Dendritic cell treated with granulocyte-macrophage colony-stimulating factor and Interleukin-4, amounts not matched to agents 40 ng/mL and 50 ng/mL, for 4 days (primary cell): ENCODE data around the gene TRAF3IP1.

ENCODE experiments used
- H3K27ac Mint-ChIP-seq: one replicate; pipeline ENCODE4 v1.8.0; 2022; ENCODE audit warnings: mild to moderate bottlenecking, mixed read lengths
- H3K27me3 Mint-ChIP-seq: one replicate; pipeline ENCODE4 v1.8.0; 2022; ENCODE audit warnings: mild to moderate bottlenecking, mixed read lengths
- H3K36me3 Mint-ChIP-seq: one replicate; pipeline ENCODE4 v1.8.0; 2022; ENCODE audit warnings: low read depth, mixed read lengths
- H3K4me1 Mint-ChIP-seq: one replicate; pipeline ENCODE4 v1.8.0; 2022; ENCODE audit warnings: low read depth, mixed read lengths
- H3K4me3 Mint-ChIP-seq: one replicate; pipeline ENCODE4 v1.8.0; 2022; ENCODE audit warnings: mild to moderate bottlenecking, moderate library complexity, mixed read lengths
- H3K9me3 Mint-ChIP-seq: one replicate; pipeline ENCODE4 v1.8.0; 2022; ENCODE audit warnings: mixed read lengths
- intact Hi-C: fragments of 100-400 bp; cut with micrococcal nuclease; formaldehyde crosslinking; loops from one replicate; pipeline ENCODE4 v1.15.0; 2022

TRAF3IP1 gene

DNA sequence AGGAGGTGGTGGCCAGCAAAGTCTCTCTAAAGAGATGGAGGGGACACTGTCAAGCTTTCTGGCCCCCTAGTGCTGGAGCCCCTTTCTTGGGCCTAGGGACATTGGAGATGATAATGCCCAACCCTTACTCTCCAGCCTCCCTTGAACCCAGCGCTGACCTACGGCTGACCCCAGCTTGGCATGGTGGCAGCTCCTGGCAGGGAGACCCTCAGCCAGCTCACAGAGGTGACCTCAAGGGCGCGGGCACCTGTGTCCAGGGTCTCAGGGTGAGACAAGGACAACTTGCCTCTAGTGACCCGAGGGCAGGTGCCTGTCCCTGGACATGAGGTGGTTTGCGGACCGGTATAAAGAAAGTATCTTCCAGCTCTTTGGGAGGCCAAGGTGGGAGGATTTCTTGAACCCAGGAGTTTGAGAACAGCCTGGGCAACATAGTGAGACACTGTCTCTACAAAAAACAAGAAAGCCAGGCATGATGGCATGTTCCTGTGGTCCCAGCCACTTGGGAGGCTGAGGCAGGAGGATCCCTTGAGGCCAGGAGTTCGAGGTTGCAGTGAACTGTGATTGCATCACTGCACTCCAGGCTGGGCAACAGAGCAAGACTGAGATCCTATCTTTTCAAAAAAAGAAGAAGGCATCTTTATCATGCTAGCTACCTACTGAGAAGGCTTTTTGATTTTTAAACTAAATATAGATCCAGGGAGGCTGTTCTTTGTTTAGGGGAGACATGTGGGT lies 28.6 kb upstream of the TRAF3IP1 start:
- Mint-ChIP-seq H3K36me3 (peaks cover 7% of the 10 kb centered on the region), H3K9me3 (no peaks in the 10 kb centered on the region), H3K27ac (no peak overlapping the region), H3K27me3 (peaks cover 11% of the 10 kb centered on the region), H3K4me3 (no peak overlapping the region), H3K4me1 (peaks cover 29% of the 10 kb centered on the region)
- intact Hi-C loops: no loop called here

DNA sequence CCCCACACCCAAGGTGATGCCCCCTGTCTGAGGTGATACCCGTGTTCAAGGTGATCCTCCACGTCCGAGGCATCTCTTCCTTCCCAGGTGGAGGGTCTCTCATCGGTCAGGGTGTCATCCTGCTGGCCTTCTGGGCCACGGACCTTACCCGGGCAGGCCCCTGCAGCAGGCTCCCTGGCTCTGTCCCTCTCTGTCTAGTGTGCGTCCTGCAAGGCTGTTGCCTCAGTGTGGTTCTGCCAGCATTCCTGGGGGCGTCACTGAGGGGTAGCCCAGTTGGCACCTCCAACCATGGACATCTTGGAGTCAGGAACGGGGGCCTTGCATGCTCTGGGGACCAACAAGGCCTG lies 26.3 kb upstream of the TRAF3IP1 start:
- Mint-ChIP-seq H3K4me3 (no peak overlapping the region), H3K36me3 (peaks cover 4% of the 10 kb centered on the region)

DNA sequence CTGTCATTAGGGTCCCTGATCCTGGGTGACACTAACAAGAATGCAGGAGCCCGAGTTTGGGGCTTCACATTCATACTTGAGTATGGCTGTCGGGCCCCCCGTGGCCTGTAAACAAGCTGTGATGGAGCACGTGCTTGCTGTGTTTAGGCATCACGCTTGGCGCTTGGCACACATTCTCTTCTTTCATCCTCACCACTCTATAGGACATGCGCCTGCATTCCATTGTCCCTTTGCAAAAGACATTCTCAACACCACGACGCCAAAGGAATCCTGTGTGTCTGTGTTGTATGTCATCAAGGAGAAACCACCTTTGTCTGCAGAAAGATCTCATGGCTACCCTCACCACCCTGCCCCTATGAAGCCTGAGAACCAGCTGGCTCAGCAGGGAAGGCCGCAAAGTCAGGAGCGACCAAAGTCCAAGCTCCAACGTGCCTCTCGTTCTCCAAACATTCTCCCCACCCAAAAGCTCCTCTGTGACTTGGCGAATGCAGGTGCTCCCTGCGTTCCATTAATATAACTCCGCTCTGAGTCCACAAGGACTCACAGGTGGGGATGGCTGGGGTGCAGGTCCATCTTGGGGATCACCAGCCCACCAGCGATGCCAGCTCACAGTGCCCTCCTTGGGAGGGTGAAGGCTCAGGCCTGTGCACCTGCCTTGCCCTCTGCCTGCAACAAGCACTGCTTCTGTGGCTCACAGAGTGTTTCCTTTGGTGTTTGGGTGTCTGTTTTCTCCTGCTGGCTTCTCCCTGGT lies 25.8 kb upstream of the TRAF3IP1 start:
- H3K4me3 Mint-ChIP-seq: no peak overlapping the region
- H3K36me3 Mint-ChIP-seq: no peaks in the 10 kb centered on the region
- peaks cover 12% of the 10 kb centered on the region for H3K27me3 Mint-ChIP-seq
- no peaks in the 10 kb centered on the region for H3K9me3 Mint-ChIP-seq
- intact Hi-C loops: no loop called here
- H3K27ac Mint-ChIP-seq: no peak overlapping the region
- peaks cover 10% of the 10 kb centered on the region for H3K4me1 Mint-ChIP-seq

More for the DNA sequence above, 26.3 kb upstream of the TRAF3IP1 start:
- intact Hi-C loops: no loop called here
- Mint-ChIP-seq H3K4me1 (peaks cover 16% of the 10 kb centered on the region), H3K9me3 (no peaks in the 10 kb centered on the region), H3K27me3 (peaks cover 17% of the 10 kb centered on the region), H3K27ac (no peak overlapping the region)

DNA sequence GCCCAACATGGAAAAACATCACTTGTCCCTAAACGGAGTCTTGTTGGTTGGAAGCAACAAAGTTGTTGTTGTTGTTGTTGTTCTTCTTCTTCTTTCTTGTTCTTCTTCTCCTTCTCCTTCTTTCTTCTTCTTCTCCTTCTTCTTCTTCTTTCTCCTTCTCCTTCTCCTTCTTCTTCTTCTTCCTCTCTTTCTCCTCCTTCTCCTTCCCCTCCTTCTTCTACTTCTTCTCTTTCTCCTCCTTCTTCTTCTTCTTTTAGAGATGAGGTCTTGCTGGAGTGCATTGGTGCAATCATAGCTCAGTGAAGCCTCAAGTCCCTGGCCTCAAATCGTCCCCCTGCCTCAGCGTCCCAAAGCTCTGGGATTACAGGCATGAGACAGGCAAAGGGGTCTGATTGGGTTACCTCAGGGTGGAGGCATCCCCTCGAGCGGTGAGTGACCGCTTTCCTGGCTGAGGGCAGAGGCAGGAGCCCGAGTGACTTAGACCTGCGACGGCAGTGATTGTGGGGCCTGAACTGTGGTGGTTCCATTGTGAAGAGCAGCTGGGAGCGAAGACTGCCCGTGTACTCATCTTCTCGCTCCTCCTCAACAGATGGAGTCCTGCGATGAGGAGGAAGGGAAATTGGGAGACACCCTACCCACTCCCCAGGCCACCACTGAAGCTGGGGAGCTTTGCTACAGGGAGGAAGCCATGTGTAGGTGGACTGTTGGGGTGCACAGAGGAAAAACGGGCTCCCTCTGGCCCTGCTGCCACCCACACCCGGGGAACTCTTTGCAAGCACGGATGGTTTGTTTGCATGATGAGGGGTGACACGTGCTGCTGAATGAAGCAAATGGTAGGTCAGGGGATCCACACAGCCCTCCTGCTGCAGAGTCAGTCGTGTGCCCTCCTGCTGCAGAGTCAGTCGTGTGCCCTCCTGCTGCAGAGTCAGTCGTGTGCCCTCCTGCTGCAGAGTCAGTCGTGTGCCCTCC lies 24.9 kb upstream of the TRAF3IP1 start:
- Mint-ChIP-seq H3K9me3 (no peaks in the 10 kb centered on the region), H3K36me3 (no peaks in the 10 kb centered on the region), H3K4me3 (no peak overlapping the region), H3K27me3 (peaks cover 10% of the 10 kb centered on the region), H3K27ac (no peak overlapping the region), H3K4me1 (peaks cover 6% of the 10 kb centered on the region)
- intact Hi-C loops: no loop called here

DNA sequence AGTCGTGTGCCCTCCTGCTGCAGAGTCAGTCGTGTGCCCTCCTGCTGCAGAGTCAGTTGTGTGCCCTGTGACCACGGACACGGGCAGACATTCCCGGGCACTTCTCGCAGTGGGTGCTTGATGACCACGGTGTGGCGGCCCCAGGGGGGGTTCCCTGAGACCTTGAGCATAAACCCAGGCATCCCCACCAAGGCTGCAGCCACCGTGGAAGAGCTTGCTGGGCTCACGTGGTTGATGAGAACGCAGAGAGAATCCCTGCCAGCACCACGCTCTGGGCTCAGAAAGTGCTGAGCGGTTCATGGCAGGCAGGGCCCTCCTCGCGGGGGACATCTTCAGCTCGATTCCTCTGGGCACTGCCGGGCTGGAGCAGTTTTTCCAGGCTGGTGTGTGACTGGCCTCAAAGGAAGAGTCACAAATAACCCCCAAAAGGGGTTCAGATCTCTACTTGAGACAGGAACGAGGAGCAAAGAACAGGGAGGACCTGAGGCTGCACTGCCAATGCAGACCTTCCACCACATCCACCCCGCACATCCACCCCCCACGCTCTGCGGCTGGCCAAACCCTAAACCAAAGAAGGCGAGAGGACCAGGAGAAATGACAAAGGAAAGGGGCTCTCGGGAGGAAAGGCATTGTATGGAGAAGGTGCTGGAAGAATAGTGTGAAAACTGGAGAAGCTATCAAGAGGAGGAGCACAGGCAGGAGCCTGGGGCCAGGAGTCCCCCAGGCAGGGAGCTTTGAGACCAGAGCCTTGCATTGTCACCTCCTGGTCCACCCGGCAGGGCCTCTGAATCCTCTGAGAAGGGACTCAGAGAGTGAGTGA lies 23.5 kb upstream of the TRAF3IP1 start:
- intact Hi-C loops: no loop called here
- peaks cover 6% of the 10 kb centered on the region for H3K4me1 Mint-ChIP-seq
- no peaks in the 10 kb centered on the region for H3K9me3 Mint-ChIP-seq
- H3K27me3 Mint-ChIP-seq: peaks cover 8% of the 10 kb centered on the region
- no peaks in the 10 kb centered on the region for H3K36me3 Mint-ChIP-seq
- no peak overlapping the region for H3K4me3 Mint-ChIP-seq
- no peak overlapping the region for H3K27ac Mint-ChIP-seq

DNA sequence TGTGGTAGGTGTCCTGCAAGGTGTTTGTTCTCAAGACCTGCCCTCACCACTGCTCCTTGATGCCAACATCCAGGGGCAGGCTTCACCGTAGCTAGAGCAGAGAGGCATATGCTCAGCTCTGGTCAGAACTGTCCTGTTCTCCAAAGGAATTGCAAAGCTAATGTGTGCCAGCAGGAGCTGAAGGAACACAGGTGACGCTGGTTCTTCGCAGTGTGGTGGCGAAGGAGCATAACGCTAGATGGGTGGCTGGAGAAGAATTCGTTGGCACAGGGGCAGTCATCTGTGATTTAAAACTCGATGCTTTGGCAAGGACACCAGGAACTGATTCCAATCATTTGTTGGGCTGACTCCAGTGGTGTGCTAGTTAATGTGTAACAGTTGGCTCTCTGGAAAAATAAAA lies 20.5 kb upstream of the TRAF3IP1 start:
- Mint-ChIP-seq H3K9me3 (no peaks in the 10 kb centered on the region), H3K4me3 (no peak overlapping the region), H3K27ac (no peak overlapping the region), H3K27me3 (peaks cover 14% of the 10 kb centered on the region), H3K4me1 (peaks cover 6% of the 10 kb centered on the region), H3K36me3 (no peaks in the 10 kb centered on the region)
- intact Hi-C loops: no loop called here

DNA sequence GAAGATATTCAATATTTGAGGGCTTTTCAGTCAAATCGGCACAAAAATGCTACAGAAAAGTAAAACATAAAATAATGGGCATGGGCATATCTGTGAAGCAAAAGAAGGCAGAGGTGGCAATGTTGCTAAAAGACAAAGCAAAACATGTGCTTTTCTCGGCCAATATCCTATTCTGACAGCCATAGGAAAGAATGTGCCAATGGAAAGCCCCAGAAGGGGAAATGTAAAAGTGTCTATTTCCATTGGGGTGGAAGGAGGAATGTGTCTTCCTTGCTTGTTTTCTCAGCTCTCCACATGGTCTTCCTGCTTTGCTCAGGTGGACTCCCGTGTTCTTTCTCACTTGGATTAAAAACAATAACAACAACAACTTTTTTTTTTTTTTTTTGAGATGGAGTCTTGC lies 18.2 kb upstream of the TRAF3IP1 start:
- Mint-ChIP-seq H3K27ac (no peak overlapping the region), H3K27me3 (peaks cover 12% of the 10 kb centered on the region), H3K36me3 (no peaks in the 10 kb centered on the region), H3K9me3 (no peaks in the 10 kb centered on the region), H3K4me3 (no peak overlapping the region), H3K4me1 (no peaks in the 10 kb centered on the region)
- intact Hi-C loops: no loop called here

DNA sequence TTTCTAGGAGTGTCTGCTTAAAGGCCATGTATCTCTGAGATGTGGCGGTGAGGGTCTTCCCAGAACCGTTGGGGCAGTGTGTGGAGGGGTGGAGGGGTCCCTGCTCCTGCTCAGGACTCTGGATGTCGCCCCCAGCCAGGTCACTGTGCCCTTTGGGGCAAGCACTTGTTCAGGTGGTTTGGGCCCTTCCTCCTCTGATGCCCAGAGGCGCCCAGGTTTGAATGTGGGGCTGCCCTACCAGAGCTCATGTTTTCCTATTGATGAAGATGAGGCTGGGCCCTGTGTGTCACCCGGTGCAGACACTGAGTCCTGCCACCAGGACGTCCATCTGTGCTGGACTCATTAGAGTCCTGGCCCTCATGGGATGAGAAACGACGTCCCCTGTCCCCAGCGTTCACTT lies 17.6 kb upstream of the TRAF3IP1 start:
- intact Hi-C loops: no loop called here
- H3K36me3 Mint-ChIP-seq: no peaks in the 10 kb centered on the region
- no peak overlapping the region for H3K27ac Mint-ChIP-seq
- no peaks in the 10 kb centered on the region for H3K9me3 Mint-ChIP-seq
- H3K4me1 Mint-ChIP-seq: no peaks in the 10 kb centered on the region
- H3K27me3 Mint-ChIP-seq: peaks cover 10% of the 10 kb centered on the region
- H3K4me3 Mint-ChIP-seq: no peak overlapping the region

DNA sequence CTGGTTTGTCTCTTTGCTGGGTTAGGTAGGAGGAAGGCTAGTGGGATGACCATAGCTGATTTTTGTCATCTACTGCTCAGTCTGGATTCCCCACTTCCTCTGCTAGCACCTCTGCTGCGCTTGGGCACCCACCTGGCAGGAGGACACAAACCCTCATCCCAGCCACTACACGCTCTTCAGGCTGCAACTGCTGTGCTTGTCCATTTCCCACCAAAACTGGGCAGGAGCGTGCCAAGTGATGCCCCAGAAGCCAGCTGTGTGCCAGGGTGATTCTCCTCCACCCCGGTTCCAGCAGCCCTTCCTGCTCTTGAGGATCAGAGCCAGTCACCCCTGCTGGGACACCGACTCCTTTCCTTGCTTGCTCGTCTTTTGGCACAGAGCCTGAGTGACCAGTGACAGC lies 16.2 kb upstream of the TRAF3IP1 start:
- Mint-ChIP-seq H3K4me3 (no peak overlapping the region), H3K27ac (no peak overlapping the region), H3K4me1 (no peaks in the 10 kb centered on the region), H3K36me3 (no peaks in the 10 kb centered on the region), H3K27me3 (peaks cover 12% of the 10 kb centered on the region), H3K9me3 (no peaks in the 10 kb centered on the region)
- intact Hi-C loops: no loop called here

DNA sequence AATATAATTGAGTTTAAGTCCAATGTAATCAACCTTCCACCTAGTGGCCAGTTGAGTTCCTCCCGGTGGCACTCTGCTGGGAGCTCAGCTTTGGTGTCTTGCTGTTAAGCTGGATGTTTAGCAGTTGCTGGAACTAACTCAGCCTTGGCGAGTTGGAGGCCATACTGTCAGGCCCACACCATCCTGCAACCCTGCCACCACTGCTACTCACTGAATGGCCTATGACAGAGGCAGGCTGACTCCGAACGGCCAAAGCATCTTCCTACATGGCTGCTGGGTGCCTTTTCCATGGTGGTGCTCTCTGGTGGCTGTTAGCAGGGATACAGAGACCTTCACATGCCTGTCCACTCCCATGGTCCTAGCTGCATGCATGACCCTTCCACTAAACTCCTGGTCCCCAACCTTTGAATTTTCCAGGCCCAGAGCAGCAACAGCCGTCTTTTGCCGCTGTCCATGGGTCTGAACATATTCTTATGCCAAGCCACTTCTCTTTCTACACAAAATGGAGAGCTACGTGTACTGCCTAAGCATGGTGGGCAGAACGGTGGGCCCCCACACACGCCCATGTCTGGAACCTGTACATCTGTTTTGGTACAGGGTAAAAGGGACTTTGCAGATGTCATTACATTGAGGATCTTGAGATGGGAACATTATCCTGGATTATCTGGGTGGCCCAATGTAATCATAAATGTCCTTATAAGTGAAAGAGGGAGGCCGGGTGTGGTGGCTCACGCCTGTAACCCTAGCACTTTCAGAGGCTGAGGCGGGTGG lies 15.0 kb upstream of the TRAF3IP1 start:
- Mint-ChIP-seq H3K27ac (no peak overlapping the region), H3K4me3 (no peak overlapping the region), H3K4me1 (no peaks in the 10 kb centered on the region), H3K36me3 (no peaks in the 10 kb centered on the region), H3K27me3 (peaks cover 13% of the 10 kb centered on the region), H3K9me3 (no peaks in the 10 kb centered on the region)
- intact Hi-C loops: no loop called here

DNA sequence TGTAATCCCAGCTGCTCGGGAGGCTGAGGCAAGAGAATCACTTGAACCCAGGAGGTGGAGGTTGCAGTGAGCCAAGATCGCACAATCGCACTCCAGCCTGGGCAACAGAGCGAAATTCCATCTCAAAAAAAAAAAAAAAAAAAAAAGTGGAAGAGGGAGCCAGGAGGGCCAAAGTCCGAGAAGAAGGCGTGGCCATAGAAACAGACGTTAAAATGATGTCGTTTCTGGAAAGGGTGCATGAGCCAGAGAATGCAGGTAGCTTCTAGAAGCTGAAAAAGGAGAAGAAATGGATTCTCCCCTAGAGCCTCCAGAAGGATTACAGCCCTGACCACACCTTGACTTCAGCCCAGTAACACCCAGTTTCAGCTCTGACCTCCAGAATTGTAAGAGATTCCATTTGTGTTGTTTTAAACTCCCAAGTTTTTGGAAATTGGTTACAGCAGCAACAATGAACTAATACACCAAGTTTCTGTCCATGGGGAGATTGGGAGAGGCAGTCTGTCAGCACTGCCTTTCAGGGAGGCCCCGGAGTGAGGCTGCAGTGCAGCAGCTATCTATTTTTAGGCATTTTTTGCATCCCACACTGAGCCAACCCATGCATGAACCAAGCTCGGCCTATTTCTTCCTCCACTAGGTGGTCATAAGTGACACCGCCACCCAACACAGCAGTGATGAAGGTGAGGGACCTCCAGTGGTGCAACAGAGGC lies 14.2 kb upstream of the TRAF3IP1 start:
- H3K36me3 Mint-ChIP-seq: no peaks in the 10 kb centered on the region
- no peak overlapping the region for H3K4me3 Mint-ChIP-seq
- intact Hi-C loops: no loop called here
- H3K9me3 Mint-ChIP-seq: no peaks in the 10 kb centered on the region
- H3K4me1 Mint-ChIP-seq: no peaks in the 10 kb centered on the region
- peaks cover 13% of the 10 kb centered on the region for H3K27me3 Mint-ChIP-seq
- no peak overlapping the region for H3K27ac Mint-ChIP-seq

DNA sequence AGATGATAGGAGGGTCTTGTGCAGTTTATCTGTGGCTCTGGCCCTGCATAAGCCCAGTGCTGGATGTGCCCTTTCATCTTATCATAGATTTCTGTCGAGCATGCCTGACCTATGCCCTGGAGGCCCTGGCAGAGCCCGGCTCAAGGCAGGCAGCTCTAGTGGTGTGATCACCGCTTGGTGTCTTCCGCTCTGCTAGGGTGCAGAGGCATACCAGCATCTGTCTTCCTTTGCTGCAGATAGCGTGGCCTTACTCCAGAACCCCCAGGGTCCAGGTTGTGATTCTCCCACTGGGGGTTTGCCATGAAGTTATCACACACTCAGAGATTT lies 13.7 kb upstream of the TRAF3IP1 start:
- Mint-ChIP-seq H3K4me1 (no peaks in the 10 kb centered on the region), H3K4me3 (no peak overlapping the region), H3K27me3 (peaks cover 13% of the 10 kb centered on the region), H3K27ac (no peak overlapping the region), H3K36me3 (no peaks in the 10 kb centered on the region), H3K9me3 (no peaks in the 10 kb centered on the region)
- intact Hi-C loops: no loop called here
